Measurements from ENCODE around the gene VPS9D1.
"Not testable (repeated sequence)": the region's sequence is repeated elsewhere in the genome, so short reads cannot be mapped to it uniquely, and the experiment has no call there.

Gene VPS9D1

GRCh38 chr16:89709716-89710432 lies 10.8 kb downstream of the VPS9D1 start:
- DNase-seq (ENCODE audit: low read depth in 2 of 2, low spot score in 1 of 2), result no peak

- no peak for DNase-seq (ENCODE audit: low read depth in 2 of 2, low spot score in 1 of 2)
Measured at GRCh38 chr16:89709166-89709565, 11.5 kb downstream of the VPS9D1 start.

- DNase-seq (ENCODE audit: low read depth in 2 of 2, low spot score in 1 of 2), result no peak
Measured at GRCh38 chr16:89708481-89708931, 12.2 kb downstream of the VPS9D1 start.

- no peak for DNase-seq (ENCODE audit: low read depth in 2 of 2, low spot score in 1 of 2)
Measured at GRCh38 chr16:89707695-89708094, 13.0 kb downstream of the VPS9D1 start.

DNA sequence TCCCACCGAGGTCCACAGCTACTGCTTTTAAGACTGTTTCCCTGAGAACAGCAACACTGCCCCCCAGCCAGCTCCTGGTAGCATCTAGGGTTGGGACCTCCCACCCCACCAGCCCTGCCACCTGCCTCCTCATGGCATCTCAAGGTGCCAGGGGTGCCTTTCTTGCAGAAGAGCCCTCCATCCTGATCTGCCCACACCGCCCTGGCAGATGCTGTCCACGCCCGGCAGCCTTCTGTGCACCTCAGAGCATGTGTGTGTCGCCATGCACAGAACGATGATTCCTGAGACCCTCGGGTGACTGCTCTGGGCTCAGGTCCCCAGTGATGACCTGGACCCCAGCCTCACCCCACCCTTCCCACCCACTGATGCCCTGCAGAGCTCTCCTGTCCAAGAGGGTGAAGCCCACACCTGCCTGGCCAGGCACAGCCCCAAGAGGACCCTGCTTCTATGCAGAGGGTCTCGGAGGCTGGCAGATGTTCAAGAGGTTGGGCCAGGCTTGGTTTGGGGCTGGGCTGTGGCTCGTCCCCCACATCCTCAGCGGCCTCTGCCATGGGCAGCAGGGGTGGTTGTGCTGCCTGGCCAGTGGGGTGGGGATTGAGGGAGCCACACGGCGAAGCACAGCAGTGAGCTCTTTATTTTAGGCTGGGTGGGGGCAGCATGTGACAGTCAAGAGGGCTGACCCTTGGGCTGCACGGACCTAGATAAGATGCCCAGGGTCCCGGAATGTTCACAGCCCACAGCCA lies 14.0 kb downstream of the VPS9D1 start:
- DNase-seq (ENCODE audit: low read depth in 2 of 2, low spot score in 1 of 2), result no peak

DNA sequence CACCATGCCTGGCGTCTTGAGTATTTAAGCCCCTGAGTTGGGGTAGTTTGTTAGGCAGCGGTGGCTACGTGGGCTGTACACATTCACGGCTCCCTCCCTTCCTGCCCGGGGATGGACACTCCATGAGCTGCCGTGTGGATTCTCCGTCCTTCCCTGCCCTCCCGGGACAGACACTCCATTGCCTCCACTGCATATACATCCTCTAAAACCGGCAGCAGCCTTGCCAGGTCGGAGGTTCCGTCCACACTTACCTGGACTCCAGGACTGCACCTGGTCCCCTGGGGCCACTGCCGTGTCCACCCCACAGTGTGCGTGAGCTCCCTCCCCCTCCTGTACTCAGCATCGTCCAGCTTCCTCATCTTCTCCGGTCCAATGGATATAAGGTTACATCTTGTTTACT lies 15.7 kb downstream of the VPS9D1 start:
- no peak for DNase-seq (ENCODE audit: low read depth in 2 of 2, low spot score in 1 of 2)

DNA sequence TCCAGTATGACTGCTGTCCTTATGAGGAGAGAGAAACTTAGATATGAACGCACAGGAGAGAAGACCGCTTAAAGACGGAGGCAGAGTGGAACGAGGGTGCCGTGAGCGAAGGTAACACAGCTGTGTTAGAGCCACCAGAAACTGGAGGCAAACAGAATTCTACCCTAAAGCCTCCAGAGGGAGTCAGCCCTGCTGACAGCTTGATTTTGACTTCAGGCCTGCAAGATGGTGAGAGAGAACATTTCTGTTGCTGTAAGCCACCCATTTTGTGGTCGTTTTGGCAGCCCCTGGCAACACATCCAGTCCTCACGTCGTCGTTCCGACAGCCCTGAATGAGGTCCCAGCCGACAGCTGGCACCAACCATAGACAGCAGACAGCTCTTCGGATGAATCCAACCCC lies 16.4 kb downstream of the VPS9D1 start:
- no peak for DNase-seq (ENCODE audit: low read depth in 2 of 2, low spot score in 1 of 2)

- peak; percentile 89 to 95 for DNase-seq (ENCODE audit: low read depth in 2 of 2, low spot score in 1 of 2)
Measured at GRCh38 chr16:89701425-89702406, 19.0 kb downstream of the VPS9D1 start, which contains the start of gene SPATA2L. Gene SPATA2L, minus strand, starts transcription at chr16:89701705. Its CDS starts 473 bp downstream, at chr16:89701232.

DNA sequence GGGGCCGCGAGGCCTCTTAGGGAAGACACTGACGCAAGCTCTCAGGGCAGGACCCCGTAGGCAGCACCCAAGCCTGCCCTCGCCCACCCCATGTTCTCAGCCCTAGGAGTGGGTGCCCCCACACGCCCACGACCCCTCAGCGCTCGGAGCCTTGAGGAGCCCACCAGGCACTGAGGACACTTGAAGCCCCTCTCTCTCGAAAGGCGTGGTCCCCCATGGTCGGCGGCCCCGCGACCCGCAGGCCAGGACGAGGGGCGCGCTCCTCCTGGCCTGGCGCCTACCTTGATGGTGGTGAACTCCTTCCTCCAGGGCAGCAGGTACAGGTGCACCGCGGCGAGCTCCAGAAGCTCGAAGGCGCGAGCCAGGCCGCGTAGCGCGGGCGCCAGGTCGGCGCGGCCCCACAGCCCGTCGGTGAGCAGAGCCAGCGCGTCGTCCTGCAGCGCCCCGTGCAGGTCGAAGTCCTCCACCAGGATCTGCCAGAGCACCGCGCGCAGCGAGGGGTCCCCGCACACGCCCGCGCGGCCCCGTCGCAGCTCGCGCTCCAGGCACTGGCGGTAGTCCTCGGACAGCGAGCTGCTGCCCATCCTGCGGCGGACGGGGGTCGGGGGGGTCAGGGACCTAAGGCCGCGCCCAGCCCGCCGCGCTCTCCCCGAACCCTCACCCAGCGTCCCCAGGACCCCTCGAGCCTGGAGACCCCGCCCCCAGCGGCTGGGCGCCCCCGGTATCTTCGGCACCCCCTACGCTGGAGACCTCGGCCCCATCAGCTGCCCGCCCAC lies 19.9 kb downstream of the VPS9D1 start:
- no peak for DNase-seq (ENCODE audit: low read depth in 2 of 2, low spot score in 1 of 2)

GRCh38 chr16:89700100-89700648 lies 20.5 kb downstream of the VPS9D1 start:
- DNase-seq (ENCODE audit: low read depth in 2 of 2, low spot score in 1 of 2), result peak; percentile 94 to 98

GRCh38 chr16:89699629-89700099 lies 21.0 kb downstream of the VPS9D1 start:
- DNase-seq (ENCODE audit: low read depth in 2 of 2, low spot score in 1 of 2), result not testable (repeated sequence)

- DNase-seq (ENCODE audit: low read depth in 2 of 2, low spot score in 1 of 2), result not testable (repeated sequence)
Measured at GRCh38 chr16:89698717-89699116, 22.0 kb downstream of the VPS9D1 start.

DNA sequence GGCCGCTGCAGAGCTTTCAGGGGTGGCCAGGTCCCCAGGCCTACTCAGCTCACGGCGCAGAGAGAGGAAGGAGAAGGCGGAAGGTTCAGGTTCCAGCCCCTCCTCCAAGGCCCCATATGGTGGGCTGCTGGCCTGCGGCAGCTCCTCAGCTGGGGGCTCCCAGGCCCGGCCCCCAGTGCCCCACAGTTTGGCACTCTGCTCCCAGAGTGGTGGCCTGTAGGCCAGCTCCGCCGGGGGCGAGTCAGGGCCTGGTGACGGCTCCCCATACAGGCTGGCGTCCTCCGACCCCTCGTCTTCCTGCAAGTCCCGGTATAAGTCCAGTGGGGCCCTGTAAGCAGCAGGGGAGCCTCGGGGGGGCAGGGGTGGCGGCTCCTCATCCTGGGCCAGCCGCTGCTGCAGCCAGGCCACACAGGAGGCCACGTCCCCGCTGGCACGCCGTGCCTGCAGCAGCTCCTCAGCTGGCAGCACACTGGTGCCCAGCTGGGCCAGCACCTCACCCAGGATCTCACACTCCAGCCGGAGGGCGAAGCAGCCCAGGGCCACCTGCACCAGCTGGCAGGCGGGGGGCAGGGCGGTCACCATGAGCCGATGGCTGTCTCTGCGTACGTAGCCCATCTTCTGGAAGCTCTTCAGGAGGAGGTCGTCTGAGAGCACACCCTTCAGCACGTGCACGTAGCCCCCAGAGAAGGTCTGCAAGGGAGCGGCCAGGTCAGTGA lies 22.9 kb downstream of the VPS9D1 start:
- no peak for DNase-seq (ENCODE audit: low read depth in 2 of 2, low spot score in 1 of 2)

GRCh38 chr16:89697161-89697615 lies 23.5 kb downstream of the VPS9D1 start:
- DNase-seq (ENCODE audit: low read depth in 2 of 2, low spot score in 1 of 2), result no peak

DNA sequence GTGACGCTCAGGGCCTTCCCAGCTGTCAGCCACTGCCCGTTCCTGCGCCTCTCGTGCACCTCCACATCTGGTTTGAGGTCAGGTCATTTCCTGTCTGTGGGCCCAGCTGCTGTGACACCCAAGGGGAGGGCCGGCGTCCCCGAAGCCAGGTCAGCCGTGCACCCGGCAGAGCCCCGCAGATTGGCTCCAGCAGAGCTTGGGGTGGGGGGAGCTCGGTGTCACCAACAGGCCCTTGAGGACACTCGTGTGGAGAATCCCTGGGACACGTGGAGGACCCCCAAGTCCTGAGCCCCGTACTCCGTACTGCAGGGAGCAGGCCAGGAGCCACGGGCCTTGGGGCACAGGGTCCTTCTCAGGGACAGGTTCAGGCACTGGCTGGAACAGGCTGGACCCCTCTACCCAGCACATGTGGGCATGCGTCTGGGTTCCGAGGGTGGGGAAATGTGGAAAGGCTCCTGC lies 24.0 kb downstream of the VPS9D1 start:
- no peak for DNase-seq (ENCODE audit: low read depth in 2 of 2, low spot score in 1 of 2)

DNA sequence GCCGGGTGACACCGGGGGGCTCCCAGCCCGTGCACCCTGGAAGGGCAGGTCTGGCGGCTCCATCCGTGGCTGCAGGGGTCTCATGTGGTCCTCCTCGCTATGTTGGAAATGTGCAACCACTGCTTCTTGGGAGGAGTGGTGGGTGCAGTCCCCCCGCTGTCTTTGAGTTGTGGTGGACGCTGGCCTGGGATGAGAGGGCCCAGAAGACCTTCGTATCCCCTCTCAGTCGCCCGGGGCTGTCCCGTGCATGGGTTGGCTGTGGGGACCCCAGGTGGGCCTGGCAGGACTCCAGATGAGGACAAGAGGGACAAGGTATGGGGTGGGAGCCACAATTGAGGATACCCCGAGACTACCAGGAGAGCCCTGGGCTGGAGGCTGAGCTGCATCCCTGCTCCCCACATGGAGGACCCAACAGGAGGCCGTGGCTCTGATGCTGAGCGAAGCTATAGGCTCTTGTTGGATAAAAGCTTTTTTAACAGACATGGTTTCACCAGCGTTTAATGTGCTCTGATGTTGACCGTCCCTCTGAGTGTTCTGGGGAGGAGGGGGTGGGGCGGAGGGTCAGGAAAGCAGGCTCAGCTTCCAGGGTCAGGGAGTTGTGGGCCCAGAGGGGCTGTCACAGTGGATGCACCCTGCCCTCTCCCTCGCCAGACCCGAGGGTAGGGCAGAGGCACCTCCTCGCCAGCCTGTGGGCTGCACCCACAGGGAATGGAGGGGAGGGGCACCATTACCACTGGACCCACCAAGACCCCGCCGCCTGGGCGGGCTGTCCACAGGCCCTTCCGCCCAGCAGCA lies 24.6 kb downstream of the VPS9D1 start:
- no peak for DNase-seq (ENCODE audit: low read depth in 2 of 2, low spot score in 1 of 2)

DNA sequence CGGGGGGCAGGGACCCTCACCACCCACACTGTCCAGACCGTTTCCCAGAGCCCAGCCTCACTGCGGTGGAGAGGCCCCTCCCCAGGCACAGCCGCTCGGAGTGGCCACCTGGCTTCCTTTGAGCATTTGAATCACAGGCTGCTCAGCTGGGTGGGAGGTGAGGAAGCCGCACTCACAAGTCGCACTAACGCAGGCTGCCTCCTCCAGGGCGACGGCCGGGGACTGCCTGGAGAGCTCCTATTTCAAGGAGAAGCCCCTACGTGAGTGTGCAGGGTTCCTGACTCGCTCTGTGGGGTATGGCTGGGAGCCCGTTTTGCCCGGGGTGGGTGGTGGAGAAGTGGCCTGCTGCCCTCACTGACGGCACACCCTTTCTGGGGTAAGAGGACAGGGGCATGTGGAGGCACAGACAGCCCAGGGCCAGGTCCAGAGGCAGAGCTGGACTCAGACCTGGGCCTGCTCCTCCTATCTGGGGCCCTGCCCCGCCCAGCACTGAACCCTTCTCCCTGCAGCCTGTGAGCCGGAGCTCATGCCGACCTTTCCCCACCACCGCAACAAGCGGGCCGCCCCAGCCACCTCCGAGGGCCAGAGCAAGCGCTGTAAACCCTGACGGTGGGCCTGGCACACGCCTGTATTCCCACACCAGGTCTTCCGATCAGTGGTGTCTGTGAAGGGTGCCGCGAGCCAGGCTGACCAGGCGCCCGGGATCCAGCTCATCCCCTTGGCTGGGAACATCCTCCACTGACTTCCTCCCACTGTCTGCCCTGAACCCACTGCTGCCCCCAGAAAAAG lies 25.4 kb downstream of the VPS9D1 start:
- DNase-seq (ENCODE audit: low read depth in 2 of 2, low spot score in 1 of 2), result no peak

GRCh38 chr16:89694784-89695085 lies 26.0 kb downstream of the VPS9D1 start:
- DNase-seq (ENCODE audit: low read depth in 2 of 2, low spot score in 1 of 2), result not testable (repeated sequence)
